Thymus (tissue), 11 donors: Measurements from ENCODE around the gene WNT9A. TPM values are rescaled to one million over a fixed set of nuclear protein-coding genes. Genes with fewer than 3 reads are reported as not detected.

Source experiments
- DNase-seq, 9 donors: peaks; one replicate each; pipeline ENCODE4 v3.0.0-alpha.2; 2013; ENCODE audit warnings: low spot score in 9 of 9, low read depth in 6 of 9, missing footprints in 1 of 9
- H3K27ac ChIP-seq, 2 donors: one replicate each; pipeline ENCODE4 v1.5.1; 2013; ENCODE audit warnings: control low read depth in 1 of 2, low read depth in 1 of 2, low read length in 1 of 2, mild to moderate bottlenecking in 1 of 2, moderate library complexity in 1 of 2
- H3K27me3 ChIP-seq, 2 donors: one replicate each; pipeline ENCODE4 v1.5.1; 2013; ENCODE audit warnings: low read length in 1 of 2; ENCODE audit not compliant: control insufficient read depth in 2 of 2, insufficient read depth in 1 of 2
- H3K36me3 ChIP-seq, 2 donors: one replicate each; pipeline ENCODE4 v1.5.1; 2013; ENCODE audit warnings: low read length in 1 of 2, mild to moderate bottlenecking in 1 of 2, moderate library complexity in 1 of 2; ENCODE audit not compliant: control insufficient read depth in 2 of 2, insufficient read depth in 2 of 2
- H3K4me1 ChIP-seq, 2 donors: one replicate each; pipeline ENCODE4 v1.5.1; 2013; ENCODE audit warnings: low read length in 2 of 2; ENCODE audit not compliant: control insufficient read depth in 2 of 2, insufficient read depth in 2 of 2
- H3K4me3 ChIP-seq, 2 donors: one replicate each; pipeline ENCODE4 v1.5.1; 2013; ENCODE audit warnings: low read length in 2 of 2, control low read depth in 1 of 2, mild to moderate bottlenecking in 1 of 2
- H3K9me3 ChIP-seq, 2 donors: one replicate each; pipeline ENCODE4 v1.5.1; 2013; ENCODE audit warnings: low read length in 1 of 2, mild to moderate bottlenecking in 1 of 2; ENCODE audit not compliant: control insufficient read depth in 2 of 2, insufficient read depth in 1 of 2
- WGBS: extraction: QIAGEN DNeasy Blood & Tissue Kit; methylation state at CpG from one replicate; pipeline ENCODE4 v1.1.7; 2013; 5-methylcytosine and 5-hydroxymethylcytosine counted together
- polyA plus RNA-seq: library from polyadenylated mRNA; stranded (reverse); fragments of 200-250 nt; gene quantifications from one replicate; pipeline ENCODE4 v1.2.3, GENCODE V29; 2013
- total RNA-seq: library from RNA; stranded (reverse); fragments of 120-200 nt; gene quantifications from one replicate; pipeline ENCODE4 v1.2.4, GENCODE V29; 2013
- donor health status: healthy.

Gene WNT9A
- total and polyA plus RNA-seq, 2 donors = 0.24 to 2.9 TPM

DNA sequence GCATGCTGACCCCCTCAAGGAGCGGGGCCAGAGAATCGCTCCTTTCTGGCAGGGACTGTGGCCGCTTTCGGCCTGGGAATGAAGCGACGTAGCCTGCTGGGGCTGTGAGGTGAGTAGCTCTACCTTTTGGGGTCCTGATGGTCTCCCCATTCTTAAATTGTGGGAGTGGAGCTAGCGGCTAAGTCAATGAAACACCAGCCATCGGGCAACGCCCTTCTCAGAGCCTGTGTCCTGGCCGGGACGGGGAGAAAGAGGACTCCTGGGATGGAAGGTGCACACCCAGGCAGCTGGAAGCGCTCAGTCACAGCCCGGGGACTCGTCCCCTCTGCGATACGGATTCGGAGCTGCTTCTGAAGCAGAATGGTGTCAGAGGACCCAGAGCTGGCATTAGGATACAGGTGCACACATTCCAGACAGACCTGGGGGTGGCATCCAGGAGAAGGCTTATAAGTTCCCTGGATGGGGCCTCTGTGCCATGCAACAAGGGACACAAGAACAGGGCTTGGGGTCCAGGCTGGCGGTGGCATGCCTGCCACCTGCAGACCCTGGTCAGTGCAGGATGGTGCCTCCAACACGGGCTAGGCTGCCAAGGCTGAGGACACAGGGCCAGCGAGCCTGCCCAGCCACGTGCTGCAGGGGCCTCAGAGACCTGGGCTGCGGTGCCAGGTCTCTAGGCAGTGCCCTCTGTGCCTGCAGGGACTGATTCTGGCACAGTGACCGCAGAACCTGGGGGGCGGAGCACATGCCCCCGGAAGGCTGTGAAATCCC is 945 bp upstream of the WNT9A start:
- Histone ChIP-seq H3K27ac (no peak overlapping the region), H3K9me3 (no peaks in the 10 kb centered on the region), H3K4me3 (peak overlapping the region in 1 of 2 donors; percentile 46), H3K36me3 (no peaks in the 10 kb centered on the region), H3K27me3 (peaks cover 42 to 86% of the 10 kb centered on the region in 2 donors), H3K4me1 (peaks cover 0 to 10% of the 10 kb centered on the region in 2 donors)
- WGBS = 34% methylated on average over 25 of the region's 25 CpGs
- no peak for DNase-seq

DNA sequence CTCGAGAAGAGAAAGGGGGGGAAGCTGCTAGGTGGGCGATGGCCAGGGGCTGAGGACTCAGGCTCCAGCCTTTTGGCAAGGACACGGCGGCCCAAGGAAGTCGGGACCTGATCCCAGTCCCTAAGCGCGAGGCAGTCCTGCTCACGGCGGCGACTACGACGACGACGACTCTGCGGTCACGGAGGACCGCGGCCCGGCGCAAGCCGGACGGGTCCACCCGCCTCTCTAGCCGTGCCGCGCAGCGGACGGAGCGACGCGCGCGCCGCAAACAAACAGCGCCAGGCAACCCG is 401 bp downstream of the WNT9A start:
- peaks cover 42 to 79% of the 10 kb centered on the region in 2 donors for H3K27me3 ChIP-seq
- no peak overlapping the region for H3K27ac ChIP-seq
- peak overlapping the region in 1 of 2 donors; percentile 46 for H3K4me3 ChIP-seq
- H3K9me3 ChIP-seq = no peaks in the 10 kb centered on the region
- WGBS = 2% methylated on average over 36 of the region's 36 CpGs
- no peaks in the 10 kb centered on the region for H3K36me3 ChIP-seq
- H3K4me1 ChIP-seq = peaks cover 0 to 10% of the 10 kb centered on the region in 2 donors
- DNase-seq = no peak

- Histone ChIP-seq H3K4me1 (peaks cover 0 to 10% of the 10 kb centered on the region in 2 donors), H3K27ac (peak overlapping the region in 1 of 2 donors; percentile 25), H3K36me3 (no peaks in the 10 kb centered on the region), H3K4me3 (peak overlapping the region in 1 of 2 donors; percentile 31), H3K27me3 (peaks cover 42 to 74% of the 10 kb centered on the region in 2 donors), H3K9me3 (no peaks in the 10 kb centered on the region)
- WGBS = 1% methylated on average over 61 of the region's 61 CpGs
- peak in 5 of 9 donors; percentile 3 to 48 (median 30) for DNase-seq
These were observed 927 bp downstream of the WNT9A start for GRCh38 chr1:227946624-227947385.

DNA sequence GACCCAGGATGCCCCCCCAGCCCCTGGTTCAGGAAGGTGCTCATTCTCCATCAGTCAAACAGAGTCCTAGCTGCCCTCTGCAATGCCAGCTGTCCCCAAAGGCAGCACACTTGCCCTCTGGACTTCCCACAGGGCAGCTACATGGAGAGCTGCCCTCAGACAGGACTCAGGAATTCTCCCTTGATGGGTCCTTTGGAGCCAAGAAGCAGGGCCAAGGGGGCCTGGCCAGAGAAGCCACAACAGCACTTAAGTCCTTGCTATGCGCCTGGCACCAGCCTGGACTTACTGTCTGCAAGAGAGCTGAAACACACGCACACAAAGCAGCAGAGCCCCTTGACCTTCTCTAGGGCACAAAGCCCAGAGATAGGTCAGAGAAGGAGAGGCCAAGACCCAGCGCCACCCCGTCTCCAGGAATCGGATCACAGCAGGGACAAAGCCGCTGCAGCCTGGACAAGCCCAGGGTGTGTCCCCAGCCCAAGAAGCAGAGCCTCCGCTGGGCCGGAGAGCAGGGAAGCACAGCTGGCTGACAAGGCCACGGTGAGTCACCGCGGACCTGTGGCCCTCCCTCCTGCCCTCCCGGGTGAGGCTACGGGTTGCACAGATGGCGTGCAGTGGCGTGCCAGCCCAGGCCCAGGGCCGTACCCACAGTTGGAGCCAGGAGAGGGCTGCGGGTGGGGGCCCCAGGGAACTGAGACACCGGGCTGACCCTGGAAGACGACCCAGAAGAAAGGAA is 1.7 kb downstream of the WNT9A start:
- Histone ChIP-seq H3K36me3 (no peaks in the 10 kb centered on the region), H3K27me3 (peaks cover 42 to 71% of the 10 kb centered on the region in 2 donors), H3K4me1 (peaks cover 0 to 10% of the 10 kb centered on the region in 2 donors), H3K9me3 (no peaks in the 10 kb centered on the region), H3K27ac (peak overlapping the region in 1 of 2 donors; percentile 31), H3K4me3 (peak overlapping the region in 1 of 2 donors; percentile 31)
- WGBS = 25% methylated on average over 19 of the region's 19 CpGs
- no peak for DNase-seq

DNA sequence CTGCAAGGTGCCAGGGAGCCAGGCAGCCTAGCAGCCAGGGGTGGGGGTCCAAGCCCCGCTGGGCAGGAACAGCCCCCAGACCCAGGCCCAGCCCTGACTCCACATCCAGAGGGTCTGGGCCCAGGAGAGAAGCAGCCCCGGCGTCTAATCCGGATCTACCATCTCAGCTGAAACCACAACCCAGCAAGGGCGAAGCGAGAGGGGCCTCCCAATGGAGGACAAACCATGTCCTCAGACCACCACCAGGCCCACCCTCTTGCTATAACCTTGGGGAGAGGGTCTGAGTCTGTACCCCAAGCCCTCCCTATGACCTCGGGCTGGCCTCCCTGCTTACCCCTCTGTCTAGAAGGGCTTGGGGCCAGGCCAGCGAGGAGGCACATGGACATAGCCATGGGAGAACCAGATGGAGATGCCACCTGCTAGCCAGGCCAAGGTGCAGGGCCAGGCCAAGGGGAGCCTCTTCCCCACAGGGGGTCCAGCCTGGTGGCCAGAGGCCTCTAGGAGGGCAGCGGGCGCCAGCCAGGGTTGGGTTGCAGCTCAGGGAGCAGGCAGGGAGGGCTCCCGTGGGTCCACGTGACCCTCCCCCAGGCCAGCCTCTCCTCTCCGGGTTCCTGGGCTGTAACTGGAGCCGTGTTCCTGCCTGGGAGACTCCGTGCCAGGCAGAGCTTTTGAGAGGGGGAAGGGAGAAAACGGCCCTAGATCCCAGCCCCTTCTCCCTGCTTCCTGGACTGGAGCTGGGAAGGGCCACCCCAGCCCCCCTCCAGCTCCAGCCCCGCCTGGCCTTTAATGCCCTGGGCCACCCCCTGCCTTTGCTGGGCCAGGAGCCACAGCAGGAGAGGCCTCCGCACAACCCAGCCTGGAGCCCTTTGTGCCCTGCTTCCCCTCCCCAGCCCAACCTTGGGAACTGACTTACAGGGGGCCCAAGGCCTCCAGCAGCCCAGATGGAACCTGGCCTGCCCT is 2.5 kb downstream of the WNT9A start:
- no peak for DNase-seq
- no peaks in the 10 kb centered on the region for H3K36me3 ChIP-seq
- H3K27me3 ChIP-seq = peaks cover 42 to 63% of the 10 kb centered on the region in 2 donors
- no peak overlapping the region for H3K27ac ChIP-seq
- no peak overlapping the region for H3K4me3 ChIP-seq
- WGBS = 93% methylated on average over 18 of the region's 18 CpGs
- H3K9me3 ChIP-seq = no peaks in the 10 kb centered on the region
- peaks cover 0 to 10% of the 10 kb centered on the region in 2 donors for H3K4me1 ChIP-seq

GRCh38 chr1:227944090-227944930 is 3.4 kb downstream of the WNT9A start:
- H3K27ac ChIP-seq = no peak overlapping the region
- H3K4me1 ChIP-seq = peaks cover 0 to 10% of the 10 kb centered on the region in 2 donors
- WGBS = 95% methylated on average over 24 of the region's 24 CpGs
- peaks cover 36 to 54% of the 10 kb centered on the region in 2 donors for H3K27me3 ChIP-seq
- H3K36me3 ChIP-seq = no peaks in the 10 kb centered on the region
- no peak overlapping the region for H3K4me3 ChIP-seq
- no peak for DNase-seq
- no peaks in the 10 kb centered on the region for H3K9me3 ChIP-seq

- Histone ChIP-seq H3K4me1 (peaks cover 0 to 10% of the 10 kb centered on the region in 2 donors), H3K27me3 (peaks cover 28 to 46% of the 10 kb centered on the region in 2 donors), H3K36me3 (no peaks in the 10 kb centered on the region), H3K9me3 (no peaks in the 10 kb centered on the region), H3K4me3 (no peak overlapping the region), H3K27ac (no peak overlapping the region)
- DNase-seq = no peak
- WGBS = 96% methylated on average over 12 of the region's 12 CpGs
These were observed 4.2 kb downstream of the WNT9A start for GRCh38 chr1:227943381-227944089.
